Measurements from ENCODE around the gene NTM.

NTM gene

GRCh38 chr11:131683131-131683530, 312.7 kb downstream of the NTM start:
- no peak overlapping the region for H3K27ac ChIP-seq
- TF ChIP-seq CTCF (conservative IDR thresholded peaks at IDR 0.05): no peak

GRCh38 chr11:131683666-131684065, 313.3 kb downstream of the NTM start:
- no peak overlapping the region for H3K27ac ChIP-seq
- TF ChIP-seq CTCF (conservative IDR thresholded peaks at IDR 0.05): no peak

GRCh38 chr11:131684111-131685060, 314.0 kb downstream of the NTM start:
- H3K27ac ChIP-seq: no peak overlapping the region
- no peak for TF ChIP-seq CTCF (conservative IDR thresholded peaks at IDR 0.05)

- no peak for TF ChIP-seq CTCF (conservative IDR thresholded peaks at IDR 0.05)
- no peak overlapping the region for H3K27ac ChIP-seq
These were observed 314.8 kb downstream of the NTM start for GRCh38 chr11:131685206-131685605.

GRCh38 chr11:131685906-131686305, 315.5 kb downstream of the NTM start:
- TF ChIP-seq CTCF (conservative IDR thresholded peaks at IDR 0.05): no peak
- no peak overlapping the region for H3K27ac ChIP-seq

- TF ChIP-seq CTCF (conservative IDR thresholded peaks at IDR 0.05): no peak
- H3K27ac ChIP-seq: no peak overlapping the region
These were observed 316.4 kb downstream of the NTM start for GRCh38 chr11:131686836-131687235.

GRCh38 chr11:131687291-131688047, 317.1 kb downstream of the NTM start:
- no peak overlapping the region for H3K27ac ChIP-seq
- no peak for TF ChIP-seq CTCF (conservative IDR thresholded peaks at IDR 0.05)

Measured in VCaP (cell line).